H1 (cell line): ENCODE results near the gene CACNA1A. TPM values are rescaled to one million over a fixed set of nuclear protein-coding genes. Genes with fewer than 3 reads are reported as not detected.

ENCODE experiments used
- CTCF ChIA-PET: fragments of 300-600 bp; sonication (Branson Sonifier 250); formaldehyde crosslinking; loops from one replicate; lab custom pipeline; 2021; ENCODE audit not compliant: partially characterized antibody; lab: Charles Lee
- POLR2A ChIA-PET: fragments of 300-600 bp; sonication (Branson Sonifier 250); formaldehyde crosslinking; loops from one replicate; lab custom pipeline; 2021; ENCODE audit warnings: inconsistent platforms; ENCODE audit not compliant: partially characterized antibody; lab: Charles Lee
- DNase-seq, 2 experiments: peaks; one replicate each; pipeline versions ENCODE4 v3.0.0 to v3.0.0-alpha.2; 2010 to 2022; ENCODE audit warnings: low spot score in 2 of 2, low read depth in 1 of 2, mixed read lengths in 1 of 2
- FAIRE-seq: peaks from 2 replicates; lab custom pipeline; 2011; peaks lifted over from hg19 to GRCh38; lab: Jason Lieb, UNC
- H2AFZ ChIP-seq: 2 replicates; pipeline ENCODE4 v1.8.1; 2012; ENCODE audit warnings: low read length, inconsistent platforms
- H2AK5ac ChIP-seq: 2 replicates; pipeline ENCODE4 v1.6.1; 2013; ENCODE audit warnings: low read depth, low read length
- H2BK120ac ChIP-seq: replicated peaks from 2 replicates; pipeline ENCODE3; 2013; ENCODE audit warnings: low read depth, low read length, inconsistent platforms
- H2BK12ac ChIP-seq: 2 replicates; pipeline ENCODE4 v1.6.1; 2013; ENCODE audit warnings: low read depth, low read length
- H2BK15ac ChIP-seq: 2 replicates; pipeline ENCODE4 v1.6.1; 2013; ENCODE audit warnings: low read length
- H2BK20ac ChIP-seq: 2 replicates; pipeline ENCODE4 v1.6.1; 2013; ENCODE audit warnings: low read length
- H2BK5ac ChIP-seq: 2 replicates; pipeline ENCODE4 v1.6.1; 2013; ENCODE audit warnings: low read depth, low read length
- H3K14ac ChIP-seq: 2 replicates; pipeline ENCODE4 v1.6.1; 2013; ENCODE audit warnings: inconsistent platforms; ENCODE audit not compliant: insufficient read length
- H3K18ac ChIP-seq: 2 replicates; pipeline ENCODE4 v1.6.1; 2013; ENCODE audit warnings: low read length; ENCODE audit errors: extremely low read depth
- H3K23ac ChIP-seq: 2 replicates; pipeline ENCODE4 v1.6.1; 2013; ENCODE audit warnings: inconsistent platforms; ENCODE audit not compliant: insufficient read length
- H3K23me2 ChIP-seq: 2 replicates; pipeline ENCODE4 v1.6.1; 2013; ENCODE audit warnings: low read depth, low read length
- H3K27ac ChIP-seq: 2 replicates; pipeline ENCODE4 v1.6.1; 2011; ENCODE audit warnings: low read depth, low read length, inconsistent platforms
- H3K27me3 ChIP-seq, 4 experiments: replicated peaks in 1 of 4; 1 replicate in 1 of 4; 2 replicates in 3 of 4; pipeline versions ENCODE4 v1.6.1 to v1.8.1; 2011 to 2013; ENCODE audit warnings: low read length in 3 of 4, mild to moderate bottlenecking in 3 of 4, inconsistent platforms in 2 of 4, mixed read lengths in 2 of 4, moderate library complexity in 1 of 4; ENCODE audit not compliant: control insufficient read depth in 3 of 4, insufficient read depth in 3 of 4; ENCODE audit errors: extremely low read depth in 1 of 4
- H3K36me3 ChIP-seq, 4 experiments: 2 replicates each; pipeline versions ENCODE4 v1.6.1 to v1.8.1; 2011 to 2013; ENCODE audit warnings: mild to moderate bottlenecking in 4 of 4, low read length in 3 of 4, moderate library complexity in 2 of 4, control low read depth in 1 of 4, inconsistent platforms in 1 of 4; ENCODE audit not compliant: insufficient read depth in 4 of 4, control insufficient read depth in 2 of 4
- H3K4ac ChIP-seq: replicated peaks from 2 replicates; pipeline ENCODE3; 2013; ENCODE audit warnings: low read length, low read depth, mixed read lengths, inconsistent platforms; ENCODE audit not compliant: insufficient read length
- H3K4me1 ChIP-seq, 4 experiments: replicated peaks in 1 of 4; 1 replicate in 1 of 4; 2 replicates in 3 of 4; pipeline versions ENCODE4 v1.6.1 to v1.8.1; 2011 to 2013; ENCODE audit warnings: low read length in 3 of 4, inconsistent platforms in 2 of 4, mixed read lengths in 1 of 4; ENCODE audit not compliant: insufficient read depth in 4 of 4, control insufficient read depth in 3 of 4
- H3K4me2 ChIP-seq, 2 experiments: 2 replicates each; pipeline versions ENCODE4 v1.6.1 to v1.8.1; 2011 to 2013; ENCODE audit warnings: low read depth in 2 of 2, low read length in 2 of 2, control low read depth in 1 of 2, inconsistent platforms in 1 of 2, mild to moderate bottlenecking in 1 of 2; ENCODE audit not compliant: insufficient read depth in 1 of 2
- H3K4me3 ChIP-seq, 4 experiments: fragments of 200-600, 300-600 bp in 1 of 4; sonication (generic), shearing (Covaris generic), sonication (Bioruptor Twin) in 1 of 4; 2 replicates each; pipeline versions ENCODE4 v1.5.1 to v1.8.1; 2011 to 2016; ENCODE audit warnings: low read length in 4 of 4, low read depth in 3 of 4, control low read depth in 2 of 4, inconsistent platforms in 2 of 4, mild to moderate bottlenecking in 2 of 4, mixed read lengths in 1 of 4, moderate library complexity in 1 of 4; ENCODE audit not compliant: insufficient read depth in 2 of 4; ENCODE audit errors: extremely low read depth in 1 of 4
- H3K56ac ChIP-seq: replicated peaks from 2 replicates; pipeline ENCODE3; 2013; ENCODE audit warnings: low read depth, mild to moderate bottlenecking, mixed read lengths, low read length, inconsistent platforms; ENCODE audit not compliant: insufficient read length
- H3K79me1 ChIP-seq: 2 replicates; pipeline ENCODE4 v1.6.1; 2013; ENCODE audit warnings: low read depth, low read length, control low read depth
- H3K79me2 ChIP-seq, 2 experiments: 2 replicates each; pipeline versions ENCODE4 v1.6.1 to v1.8.1; 2012 to 2013; ENCODE audit warnings: low read length in 2 of 2, mild to moderate bottlenecking in 2 of 2, inconsistent platforms in 1 of 2; ENCODE audit not compliant: insufficient read depth in 2 of 2, control insufficient read depth in 1 of 2
- H3K9ac ChIP-seq, 4 experiments: replicated peaks in 1 of 4; 1 replicate in 1 of 4; 2 replicates in 3 of 4; pipeline versions ENCODE4 v1.6.1 to v1.8.1; 2011 to 2013; ENCODE audit warnings: low read depth in 3 of 4, low read length in 3 of 4, control low read depth in 2 of 4, mild to moderate bottlenecking in 2 of 4, moderate library complexity in 2 of 4, inconsistent platforms in 1 of 4; ENCODE audit errors: extremely low read depth in 1 of 4
- H3K9me3 ChIP-seq, 2 experiments: 2 replicates each; pipeline versions ENCODE4 v1.6.1 to v1.8.1; 2012 to 2013; ENCODE audit warnings: mild to moderate bottlenecking in 2 of 2, moderate library complexity in 2 of 2, control low read depth in 1 of 2, inconsistent platforms in 1 of 2, low read depth in 1 of 2, low read length in 1 of 2, mixed read lengths in 1 of 2; ENCODE audit not compliant: insufficient read depth in 2 of 2
- H4K20me1 ChIP-seq, 2 experiments: replicated peaks in 1 of 2; 2 replicates each; pipeline versions ENCODE3 to v1.8.1; 2011 to 2013; ENCODE audit warnings: inconsistent platforms in 2 of 2, low read length in 2 of 2, mild to moderate bottlenecking in 1 of 2; ENCODE audit not compliant: insufficient read depth in 2 of 2, control insufficient read depth in 1 of 2
- H4K5ac ChIP-seq: 2 replicates; pipeline ENCODE4 v1.6.1; 2013; ENCODE audit warnings: low read length, low read depth, mixed read lengths, inconsistent platforms; ENCODE audit not compliant: insufficient read length
- H4K8ac ChIP-seq: 2 replicates; pipeline ENCODE4 v1.8.0; 2013; ENCODE audit warnings: mild to moderate bottlenecking, moderate library complexity, low read length, inconsistent platforms; ENCODE audit not compliant: insufficient read depth; ENCODE audit errors: extremely low read depth
- H4K91ac ChIP-seq: replicated peaks from 2 replicates; pipeline ENCODE3; 2013; ENCODE audit warnings: low read length, mixed read lengths, inconsistent platforms; ENCODE audit not compliant: insufficient read length
- ASH2L ChIP-seq: fragments of 200-600, 300-600 bp; sonication (generic); IDR thresholded peaks from one replicate; pipeline ENCODE4 v1.7.1; 2017; ENCODE audit warnings: low read length
- CTCF ChIP-seq, 3 experiments: IDR thresholded peaks; 1 replicate in 2 of 3; 2 replicates in 1 of 3; pipeline versions ENCODE4 v1.5.1 to v1.6.1; 2011; ENCODE audit warnings: low read length in 3 of 3, mild to moderate bottlenecking in 3 of 3, inconsistent platforms in 2 of 3, low read depth in 1 of 3, moderate library complexity in 1 of 3; ENCODE audit not compliant: insufficient read depth in 1 of 3; ENCODE audit errors: control extremely low read depth in 1 of 3
- FOSL1 ChIP-seq: IDR thresholded peaks from 2 replicates; pipeline ENCODE4 v1.6.1; 2011; ENCODE audit warnings: mild to moderate bottlenecking, low read depth, low read length, moderate library complexity; ENCODE audit not compliant: insufficient read depth
- KDM1A ChIP-seq: fragments of 200-600, 300-600 bp; sonication (generic); IDR thresholded peaks from 2 replicates; pipeline ENCODE4 v1.7.1; 2016; ENCODE audit warnings: mild to moderate bottlenecking, low read length, borderline replicate concordance
- SIN3A ChIP-seq, 2 experiments: IDR thresholded peaks in 1 of 2; conservative IDR thresholded peaks in 1 of 2; 2 replicates each; pipeline ENCODE4 v1.6.1; 2011 to 2012; ENCODE audit warnings: low read length in 2 of 2, improper control_type of control experiment in 1 of 2, low read depth in 1 of 2, mild to moderate bottlenecking in 1 of 2
- SIX5 ChIP-seq: IDR thresholded peaks from 2 replicates; pipeline ENCODE4 v1.6.1; 2011; ENCODE audit warnings: mild to moderate bottlenecking, low read depth, low read length
- WGBS, 2 experiments: shearing (Covaris generic) in 1 of 2; methylation state at CpG; one replicate each; pipeline versions ENCODE4 v1.1.6 to v1.1.7; 2013 to 2015; ENCODE audit warnings: low lambda C conversion rate in 2 of 2, mixed read lengths in 2 of 2, inconsistent platforms in 1 of 2, low coverage in 1 of 2, missing lambda C conversion rate in 1 of 2; ENCODE audit not compliant: insufficient replicate concordance in 2 of 2, insufficient coverage in 1 of 2, insufficient read length in 1 of 2; ENCODE audit errors: extremely low coverage in 1 of 2, missing lambda C conversion rate in 1 of 2; 5-methylcytosine and 5-hydroxymethylcytosine counted together
- polyA plus RNA-seq, 7 experiments: library from polyadenylated mRNA; depleted of rRNA in 3 of 7; stranded (reverse) in 5 of 7; unstranded in 2 of 7; fragments of >200 nt in 5 of 7; fragments of 200-250 nt in 2 of 7; gene quantifications; 1 replicate in 5 of 7; 2 replicates in 1 of 7; 4 replicates in 1 of 7; pipeline versions ENCODE4 v1.2.1 to v1.2.3, GENCODE V29; 2011 to 2013; ENCODE audit warnings: missing spikeins in 2 of 7, mixed read lengths in 2 of 7
- total RNA-seq: library from RNA; stranded (reverse); fragmentation: NEBNext Ultra II Directional; extraction: Animal tissue kit (Norgen Biotek cat#: 25700); gene quantifications from 2 replicates; pipeline ENCODE4 v1.2.1, GENCODE V29; 2021

CACNA1A gene
- total and polyA plus RNA-seq, 2 of the 8 experiments (the other 6 are each of a cell fraction or from before 2014, with no cell fraction given) = 10.7 to 25.3 TPM

DNA sequence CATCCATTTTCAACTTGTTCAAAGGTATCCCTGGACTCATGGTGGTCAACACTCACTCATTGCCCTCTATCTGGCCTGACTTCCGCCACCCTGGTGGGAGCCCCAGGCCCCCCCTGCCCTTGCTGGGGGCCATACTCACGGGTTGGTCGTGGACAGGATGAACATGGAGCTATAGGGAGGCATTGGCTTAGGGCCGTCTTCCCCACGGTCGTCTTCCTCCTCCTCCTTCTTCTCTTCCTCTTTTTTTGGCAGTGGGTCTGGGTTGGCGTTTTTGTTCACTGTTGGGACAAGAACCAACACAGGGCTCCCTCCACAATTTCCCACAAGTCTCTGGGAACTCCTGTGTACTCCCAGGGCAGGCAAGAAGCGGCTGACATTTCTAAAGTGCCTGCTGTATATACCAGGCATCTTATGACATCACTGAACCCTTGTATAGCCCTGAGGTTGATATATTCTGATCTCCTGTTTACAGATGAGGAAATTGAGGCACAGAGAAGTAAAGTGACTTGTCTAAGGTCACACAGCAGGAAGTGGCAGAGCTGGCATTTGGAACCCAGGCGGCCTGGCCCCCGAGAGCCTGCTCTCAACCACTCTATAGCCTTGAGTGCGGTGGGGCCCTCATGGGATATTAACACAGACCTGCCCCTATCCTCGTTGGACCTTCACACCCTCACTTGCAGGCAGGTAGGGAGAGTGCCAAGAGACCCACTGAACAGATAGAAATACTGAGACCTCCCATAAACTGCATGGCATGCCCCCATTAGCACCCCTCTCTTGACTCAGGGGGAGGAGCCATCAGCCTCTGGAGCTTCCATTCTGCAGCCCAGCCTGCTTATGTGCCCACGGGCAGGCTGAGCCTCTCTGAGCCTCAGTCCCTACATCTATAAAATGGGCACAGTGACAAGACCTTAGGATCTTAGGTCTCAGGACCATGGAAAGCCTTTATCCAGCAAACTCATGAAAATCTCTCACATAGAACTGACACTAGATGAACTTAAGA, 221.1 kb downstream of the CACNA1A start:
- Histone ChIP-seq H2BK15ac (no peak overlapping the region), H3K23ac (no peak overlapping the region), H3K9ac (no peak overlapping the region), H3K18ac (no peak overlapping the region), H3K27ac (no peak overlapping the region), H4K5ac (no peak overlapping the region), H3K56ac (no peak overlapping the region), H3K14ac (no peak overlapping the region), H3K4me3 (no peak overlapping the region), H3K36me3 (peaks cover 0 to 6% (median 3%) of the 10 kb centered on the region in 4 experiments; a peak in 3 of 8 replicates), H4K20me1 (no peaks in the 10 kb centered on the region), H3K4ac (no peak overlapping the region), H2AFZ (no peak overlapping the region), H3K9me3 (no peaks in the 10 kb centered on the region), H3K4me2 (no peak overlapping the region), H2AK5ac (no peak overlapping the region), H2BK12ac (no peak overlapping the region), H2BK120ac (no peak overlapping the region), H3K79me1 (no peaks in the 10 kb centered on the region)
- POLR2A ChIA-PET = interaction anchor here (1.1 kb wide), 1 partner anchor 17 kb away, joined by 3 read pairs; no protein-coding TSS in a partner anchor
- DNase-seq (no peak), FAIRE-seq (no peak)
- WGBS, 2 experiments = 86% methylated on average over 11 of the region's 13 CpGs; no CpG with 5 or more reads in 1 of the 2 experiments
- TF ChIP-seq KDM1A (peak; percentile 60; the same call in 1 of the 2 replicates), CTCF (IDR thresholded peaks at IDR 0.05; ENCODE audit: control extremely low read depth in 1 of 3, insufficient read depth in 1 of 3, low read depth in 1 of 3, low read length in 3 of 3) (no peak), SIX5 (no peak), SIN3A (conservative IDR thresholded peaks at IDR 0.05 in 1 of 2, IDR thresholded peaks at IDR 0.05 in 1 of 2; ENCODE audit: low read depth in 1 of 2, low read length in 2 of 2) (no peak), ASH2L (no peak), FOSL1 (no peak)
- TF ChIP-seq, all 59 proteins: peak for 1
- CTCF ChIA-PET = interaction anchor here (0.5 kb wide), 1 partner anchor 303 kb away, joined by 3 read pairs; no protein-coding TSS in a partner anchor
- Histone ChIP-seq H3K4me1 (peaks cover 0 to 4% (median 1%) of the 10 kb centered on the region in 4 experiments; a peak in 3 of 7 replicates), H4K91ac (no peak overlapping the region), H3K79me2 (no peaks in the 10 kb centered on the region), H3K27me3 (no peaks in the 10 kb centered on the region), H2BK20ac (no peak overlapping the region), H4K8ac (no peak overlapping the region), H2BK5ac (no peak overlapping the region), H3K23me2 (no peaks in the 10 kb centered on the region)
